ENCODE data around the gene FAHD2A. TPM values are rescaled to one million over a fixed set of nuclear protein-coding genes. Genes with fewer than 3 reads are reported as not detected.

The FAHD2A gene
- total RNA-seq, 1 experiment from 2014 or later = 25.4 TPM

DNA sequence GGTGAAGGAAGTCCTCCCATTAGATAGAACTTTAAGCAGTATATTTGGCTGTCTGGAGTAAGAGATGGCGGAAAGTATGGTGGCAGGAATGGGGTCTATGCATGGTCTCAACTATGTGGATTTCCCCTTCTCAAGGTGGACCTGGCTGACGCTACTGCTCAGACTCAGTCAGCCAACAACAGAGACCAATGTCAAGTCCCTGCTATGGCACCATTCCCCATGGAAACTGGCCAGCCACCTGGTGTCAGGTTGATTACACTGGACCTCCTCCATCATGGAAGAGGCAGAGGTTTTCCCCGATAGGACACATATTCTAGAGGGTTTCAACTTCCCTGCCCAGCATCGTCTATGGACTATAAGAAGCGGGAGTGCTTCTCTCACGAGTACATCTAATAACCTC is 8.6 kb upstream of the FAHD2A start:
- CTCF ChIA-PET = no interaction called here
- POLR2A ChIA-PET = no interaction called here
- Histone ChIP-seq H3K4me2 (ENCODE audit: low read length) (no peak overlapping the region), H3K9me2 (ENCODE audit: insufficient read depth) (no peaks in the 10 kb centered on the region), H2AFZ (ENCODE audit: low read depth, low read length, poor library complexity, severe bottlenecking) (no peak overlapping the region), H3K27me3 (ENCODE audit: insufficient read depth, low read length) (no peaks in the 10 kb centered on the region), H3K4me3 (replicated peaks in 1 of 2; ENCODE audit: low read depth in 1 of 2, low read length in 2 of 2) (no peak overlapping the region), H4K20me1 (ENCODE audit: insufficient read depth) (no peaks in the 10 kb centered on the region), H3K9me3 (ENCODE audit: control insufficient read depth in 1 of 2, insufficient read depth in 1 of 2, low read depth in 1 of 2, low read length in 2 of 2) (no peaks in the 10 kb centered on the region), H3K79me2 (ENCODE audit: insufficient read depth, low read length) (no peaks in the 10 kb centered on the region), H3K36me3 (ENCODE audit: control insufficient read depth in 1 of 2, insufficient read depth in 2 of 2, low read length in 2 of 2) (no peaks in the 10 kb centered on the region), H3K27ac (ENCODE audit: low read depth, low read length) (no peak overlapping the region), H3K4me1 (ENCODE audit: control insufficient read depth in 1 of 2, insufficient read depth in 2 of 2, low read length in 2 of 2) (peaks cover 0 to 2% of the 10 kb centered on the region in 2 experiments; a peak in 1 of 4 replicates), H3K9ac (ENCODE audit: low read length) (no peak overlapping the region)
- BruUV-seq (replicated peaks) = no TSS peak
- no peak for TF ChIP-seq POLR2AphosphoS5 (IDR thresholded peaks at IDR 0.05; ENCODE audit: low read depth, low read length)
- TF ChIP-seq RAD21 (IDR thresholded peaks at IDR 0.05; ENCODE audit: low read depth) = no peak
- TF ChIP-seq, protein P1, sequence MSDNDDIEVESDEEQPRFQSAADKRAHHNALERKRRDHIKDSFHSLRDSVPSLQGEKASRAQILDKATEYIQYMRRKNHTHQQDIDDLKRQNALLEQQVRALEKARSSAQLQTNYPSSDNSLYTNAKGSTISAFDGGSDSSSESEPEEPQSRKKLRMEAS (IDR thresholded peaks at IDR 0.05) = no peak
- TF ChIP-seq CEBPB (IDR thresholded peaks at IDR 0.05; ENCODE audit: low read depth) = no peak
- TF ChIP-seq EZH2phosphoT487 (IDR thresholded peaks at IDR 0.05; ENCODE audit: borderline replicate concordance) = no peak
- TF ChIP-seq ZFX (IDR thresholded peaks at IDR 0.05) = no peak
- TF ChIP-seq, protein P2, sequence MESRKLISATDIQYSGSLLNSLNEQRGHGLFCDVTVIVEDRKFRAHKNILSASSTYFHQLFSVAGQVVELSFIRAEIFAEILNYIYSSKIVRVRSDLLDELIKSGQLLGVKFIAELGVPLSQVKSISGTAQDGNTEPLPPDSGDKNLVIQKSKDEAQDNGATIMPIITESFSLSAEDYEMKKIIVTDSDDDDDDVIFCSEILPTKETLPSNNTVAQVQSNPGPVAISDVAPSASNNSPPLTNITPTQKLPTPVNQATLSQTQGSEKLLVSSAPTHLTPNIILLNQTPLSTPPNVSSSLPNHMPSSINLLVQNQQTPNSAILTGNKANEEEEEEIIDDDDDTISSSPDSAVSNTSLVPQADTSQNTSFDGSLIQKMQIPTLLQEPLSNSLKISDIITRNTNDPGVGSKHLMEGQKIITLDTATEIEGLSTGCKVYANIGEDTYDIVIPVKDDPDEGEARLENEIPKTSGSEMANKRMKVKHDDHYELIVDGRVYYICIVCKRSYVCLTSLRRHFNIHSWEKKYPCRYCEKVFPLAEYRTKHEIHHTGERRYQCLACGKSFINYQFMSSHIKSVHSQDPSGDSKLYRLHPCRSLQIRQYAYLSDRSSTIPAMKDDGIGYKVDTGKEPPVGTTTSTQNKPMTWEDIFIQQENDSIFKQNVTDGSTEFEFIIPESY (IDR thresholded peaks at IDR 0.05; ENCODE audit: extremely low read depth, insufficient replicate concordance, low read length) = no peak
- TF ChIP-seq SP1 (IDR thresholded peaks at IDR 0.05; ENCODE audit: low read depth) = no peak
- TF ChIP-seq, protein P3, sequence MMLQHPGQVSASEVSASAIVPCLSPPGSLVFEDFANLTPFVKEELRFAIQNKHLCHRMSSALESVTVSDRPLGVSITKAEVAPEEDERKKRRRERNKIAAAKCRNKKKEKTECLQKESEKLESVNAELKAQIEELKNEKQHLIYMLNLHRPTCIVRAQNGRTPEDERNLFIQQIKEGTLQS (IDR thresholded peaks at IDR 0.05) = no peak
- TF ChIP-seq JUND (IDR thresholded peaks at IDR 0.05) = no peak
- TF ChIP-seq ELF1 (IDR thresholded peaks at IDR 0.05; ENCODE audit: borderline replicate concordance, low read depth) = no peak
- TF ChIP-seq ZNF274 (IDR thresholded peaks at IDR 0.05; ENCODE audit: low read depth, low read length) = no peak
- no peak for TF ChIP-seq POLR2A (IDR thresholded peaks at IDR 0.05; ENCODE audit: borderline replicate concordance, extremely low read depth, insufficient read depth, insufficient read length)
- DNase-seq (ENCODE audit: low read depth, low spot score) (no peak), ATAC-seq (no peak)
- RAD21 ChIA-PET (ENCODE audit: low non-redundant PET in 1 of 2, low total read pairs in 2 of 2, uncharacterized antibody in 2 of 2, unreplicated experiment in 2 of 2) = no interaction called here
- intact Hi-C loops (cut with micrococcal nuclease) = no loop called here

All from HCT116 (cell line).